Neural crest cell (in vitro differentiated cells): ENCODE data around the gene TCF4. TPM values are rescaled to one million over a fixed set of nuclear protein-coding genes. Genes with fewer than 3 reads are reported as not detected.
A peak's percentile ranks its signal among the peaks of the same experiment; 100 is the strongest.

Source experiments
- DNase-seq: peaks from one replicate; pipeline ENCODE4 v3.0.0; 2021; ENCODE audit warnings: low read depth, mixed read lengths, low spot score
- H3K27ac Mint-ChIP-seq: one replicate; pipeline ENCODE4 v1.8.0; 2021; ENCODE audit warnings: mild to moderate bottlenecking, mixed read lengths; ENCODE audit not compliant: unreplicated experiment
- H3K27me3 Mint-ChIP-seq: 2 replicates; pipeline ENCODE4 v1.8.0; 2021; ENCODE audit warnings: low read depth, mild to moderate bottlenecking, mixed read lengths
- H3K36me3 Mint-ChIP-seq: 2 replicates; pipeline ENCODE4 v1.8.0; 2021; ENCODE audit warnings: low read depth, mild to moderate bottlenecking, mixed read lengths
- H3K4me1 Mint-ChIP-seq: 2 replicates; pipeline ENCODE4 v1.8.0; 2021; ENCODE audit warnings: mixed read lengths
- H3K4me3 Mint-ChIP-seq: one replicate; pipeline ENCODE4 v1.8.0; 2021; ENCODE audit warnings: mild to moderate bottlenecking, mixed read lengths
- H3K9me3 Mint-ChIP-seq: 2 replicates; pipeline ENCODE4 v1.8.0; 2021; ENCODE audit warnings: mixed read lengths
- CTCF ChIP-seq: fragments of 200-600 bp; sonication (generic); conservative IDR thresholded peaks from 2 replicates; pipeline ENCODE4 v1.5.0; 2021; ENCODE audit warnings: antibody characterized with exemption, mild to moderate bottlenecking
- total RNA-seq: library from RNA; stranded (reverse); gene quantifications from 2 replicates; pipeline ENCODE4 v1.2.1, GENCODE V29; 2021

The TCF4 gene
- total RNA-seq, 1 donor from 2014 or later = 89.9 TPM

DNA sequence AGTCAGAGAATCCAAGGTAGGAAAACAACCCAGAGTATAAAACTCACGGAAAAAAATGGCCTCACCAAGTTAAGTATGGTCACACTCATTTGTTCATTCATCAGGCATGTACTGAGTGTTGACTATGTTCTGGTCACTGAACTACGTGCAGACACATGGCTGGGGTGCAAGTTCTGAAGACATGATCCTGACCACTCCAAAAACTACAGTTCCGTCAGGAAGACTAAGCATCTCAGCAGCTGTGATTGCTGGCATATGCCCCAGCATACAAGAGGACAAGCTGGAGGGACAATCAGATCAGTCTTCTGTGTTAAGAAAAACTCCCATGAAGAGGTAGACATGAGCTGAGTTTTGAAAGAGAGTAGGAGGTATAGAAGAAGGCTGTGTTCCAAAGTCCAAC lies 72.8 kb downstream of the TCF4 start:
- Mint-ChIP-seq H3K27me3 (no peaks in the 10 kb centered on the region), H3K9me3 (no peaks in the 10 kb centered on the region), H3K36me3 (no peaks in the 10 kb centered on the region), H3K4me1 (peaks cover 10% of the 10 kb centered on the region), H3K27ac (no peak overlapping the region), H3K4me3 (no peak overlapping the region)
- DNase-seq = no peak
- TF ChIP-seq CTCF = no peak

DNA sequence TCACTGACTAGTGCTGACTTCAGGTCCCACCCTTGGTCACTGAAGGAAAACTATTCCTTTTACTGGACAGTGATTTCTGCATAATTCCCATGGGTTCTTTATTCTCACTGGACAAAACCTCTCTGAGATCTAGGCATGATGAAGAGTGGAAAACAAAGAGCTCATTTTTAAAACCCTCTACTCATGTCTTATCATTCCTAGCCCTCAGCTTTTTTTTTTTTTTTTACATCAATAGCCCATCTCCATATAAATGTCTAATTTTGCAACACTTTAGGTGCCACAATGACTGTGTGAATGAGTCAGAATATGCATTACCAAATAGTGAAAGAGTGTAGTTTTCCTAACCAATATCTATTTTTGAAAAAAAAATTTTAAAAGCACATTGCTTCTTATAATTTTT lies 74.8 kb downstream of the TCF4 start:
- Mint-ChIP-seq H3K36me3 (no peaks in the 10 kb centered on the region), H3K9me3 (no peaks in the 10 kb centered on the region), H3K4me1 (peaks cover 21% of the 10 kb centered on the region), H3K27me3 (no peaks in the 10 kb centered on the region), H3K27ac (peak overlapping the region; percentile 24), H3K4me3 (no peak overlapping the region)
- no peak for TF ChIP-seq CTCF
- no peak for DNase-seq

GRCh38 chr18:55511277-55511676 lies 76.7 kb downstream of the TCF4 start:
- H3K9me3 Mint-ChIP-seq = no peaks in the 10 kb centered on the region
- no peak for TF ChIP-seq CTCF
- H3K4me3 Mint-ChIP-seq = no peak overlapping the region
- H3K4me1 Mint-ChIP-seq = peaks cover 21% of the 10 kb centered on the region
- no peaks in the 10 kb centered on the region for H3K36me3 Mint-ChIP-seq
- no peak overlapping the region for H3K27ac Mint-ChIP-seq
- DNase-seq = no peak
- H3K27me3 Mint-ChIP-seq = no peaks in the 10 kb centered on the region

DNA sequence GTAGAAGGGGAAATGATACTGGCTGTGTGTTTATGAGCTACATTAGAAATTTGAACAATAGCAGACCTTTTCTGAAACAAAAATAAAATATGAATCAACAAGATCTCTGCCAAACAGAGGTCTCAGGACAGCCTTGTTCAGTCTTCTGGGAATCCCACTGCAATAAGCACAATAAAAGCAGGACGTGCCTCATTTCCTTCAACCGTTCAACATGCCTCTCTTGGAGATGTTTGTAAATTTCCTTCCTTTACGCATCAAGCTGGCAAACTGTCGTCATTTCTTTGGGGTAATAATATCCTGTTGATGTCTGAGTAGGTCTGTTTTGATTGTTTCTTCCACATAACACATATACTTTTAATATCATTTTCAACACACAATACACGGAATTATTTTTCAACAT lies 77.2 kb downstream of the TCF4 start:
- no peak for DNase-seq
- H3K36me3 Mint-ChIP-seq = no peaks in the 10 kb centered on the region
- no peaks in the 10 kb centered on the region for H3K27me3 Mint-ChIP-seq
- peaks cover 21% of the 10 kb centered on the region for H3K4me1 Mint-ChIP-seq
- H3K4me3 Mint-ChIP-seq = no peak overlapping the region
- no peak for TF ChIP-seq CTCF
- H3K27ac Mint-ChIP-seq = no peak overlapping the region
- no peaks in the 10 kb centered on the region for H3K9me3 Mint-ChIP-seq

GRCh38 chr18:55509631-55510324 lies 78.2 kb downstream of the TCF4 start:
- peaks cover 21% of the 10 kb centered on the region for H3K4me1 Mint-ChIP-seq
- peaks cover 2% of the 10 kb centered on the region for H3K36me3 Mint-ChIP-seq
- peaks cover 2% of the 10 kb centered on the region for H3K9me3 Mint-ChIP-seq
- no peak for DNase-seq
- no peak for TF ChIP-seq CTCF
- H3K4me3 Mint-ChIP-seq = no peak overlapping the region
- H3K27me3 Mint-ChIP-seq = no peaks in the 10 kb centered on the region
- H3K27ac Mint-ChIP-seq = no peak overlapping the region
